Measurements from ENCODE around the gene NGEF.

Gene NGEF

GRCh38 chr2:232833830-232834229 is 179.2 kb downstream of the NGEF start:
- no peak for DNase-seq (ENCODE audit: low spot score)

GRCh38 chr2:232831496-232831895 is 181.6 kb downstream of the NGEF start:
- DNase-seq (ENCODE audit: low spot score): peak; percentile 74

GRCh38 chr2:232829988-232830387 is 183.1 kb downstream of the NGEF start:
- no peak for DNase-seq (ENCODE audit: low spot score)
